KOPT-K1 (cell line): ENCODE data around the gene ABAT.

Source experiments
- H3K27ac ChIP-seq: fragments of 200-600 bp; sonication (generic); 2 replicates; pipeline ENCODE4 v1.5.1; 2016; ENCODE audit warnings: antibody characterized with exemption, mild to moderate bottlenecking, low read depth, low read length; ENCODE audit not compliant: poor library complexity, severe bottlenecking
- H3K36me3 ChIP-seq: fragments of 200-600 bp; sonication (generic); 2 replicates; pipeline ENCODE4 v1.5.1; 2017; ENCODE audit warnings: antibody characterized with exemption, mild to moderate bottlenecking, low read length, moderate library complexity; ENCODE audit not compliant: insufficient read depth
- H3K9me3 ChIP-seq: fragments of 200-600 bp; sonication (generic); 2 replicates; pipeline ENCODE4 v1.5.1; 2017; ENCODE audit warnings: antibody characterized with exemption, low read length, mild to moderate bottlenecking; ENCODE audit not compliant: insufficient read depth, poor library complexity, severe bottlenecking

The ABAT gene

GRCh38 chr16:8714807-8715206 lies 40.4 kb downstream of the ABAT start:
- no peaks in the 10 kb centered on the region for H3K36me3 ChIP-seq
- H3K9me3 ChIP-seq, result peaks cover 18% of the 10 kb centered on the region
- no peak overlapping the region for H3K27ac ChIP-seq

- H3K36me3 ChIP-seq, result no peaks in the 10 kb centered on the region
- peaks cover 18% of the 10 kb centered on the region for H3K9me3 ChIP-seq
- H3K27ac ChIP-seq, result no peak overlapping the region
Measured at GRCh38 chr16:8716052-8716451, 41.6 kb downstream of the ABAT start.

GRCh38 chr16:8716592-8716991 lies 42.2 kb downstream of the ABAT start:
- Histone ChIP-seq H3K27ac (no peak overlapping the region), H3K9me3 (peaks cover 18% of the 10 kb centered on the region), H3K36me3 (no peaks in the 10 kb centered on the region)

GRCh38 chr16:8717469-8717868 lies 43.1 kb downstream of the ABAT start:
- peaks cover 18% of the 10 kb centered on the region for H3K9me3 ChIP-seq
- no peaks in the 10 kb centered on the region for H3K36me3 ChIP-seq
- H3K27ac ChIP-seq, result no peak overlapping the region

GRCh38 chr16:8717892-8718415 lies 43.5 kb downstream of the ABAT start:
- H3K27ac ChIP-seq, result no peak overlapping the region
- no peaks in the 10 kb centered on the region for H3K36me3 ChIP-seq
- H3K9me3 ChIP-seq, result peaks cover 18% of the 10 kb centered on the region

- Histone ChIP-seq H3K9me3 (peaks cover 18% of the 10 kb centered on the region), H3K36me3 (no peaks in the 10 kb centered on the region), H3K27ac (no peak overlapping the region)
Measured at GRCh38 chr16:8718851-8719680, 44.6 kb downstream of the ABAT start.

GRCh38 chr16:8720080-8720966 lies 45.9 kb downstream of the ABAT start:
- no peak overlapping the region for H3K27ac ChIP-seq
- H3K36me3 ChIP-seq, result no peaks in the 10 kb centered on the region
- H3K9me3 ChIP-seq, result peaks cover 18% of the 10 kb centered on the region

- Histone ChIP-seq H3K27ac (no peak overlapping the region), H3K36me3 (no peaks in the 10 kb centered on the region), H3K9me3 (peaks cover 18% of the 10 kb centered on the region)
Measured at GRCh38 chr16:8720967-8721308, 46.5 kb downstream of the ABAT start.

GRCh38 chr16:8721336-8722024 lies 47.1 kb downstream of the ABAT start:
- H3K9me3 ChIP-seq, result peaks cover 15% of the 10 kb centered on the region
- no peak overlapping the region for H3K27ac ChIP-seq
- H3K36me3 ChIP-seq, result no peaks in the 10 kb centered on the region

- no peak overlapping the region for H3K27ac ChIP-seq
- no peaks in the 10 kb centered on the region for H3K36me3 ChIP-seq
- H3K9me3 ChIP-seq, result peaks cover 10% of the 10 kb centered on the region
Measured at GRCh38 chr16:8722025-8722348, 47.6 kb downstream of the ABAT start.

- Histone ChIP-seq H3K36me3 (no peaks in the 10 kb centered on the region), H3K27ac (no peak overlapping the region), H3K9me3 (no peaks in the 10 kb centered on the region)
Measured at GRCh38 chr16:8725513-8726178, 51.2 kb downstream of the ABAT start.

GRCh38 chr16:8727131-8727806 lies 52.9 kb downstream of the ABAT start:
- Histone ChIP-seq H3K36me3 (no peaks in the 10 kb centered on the region), H3K9me3 (no peaks in the 10 kb centered on the region), H3K27ac (no peak overlapping the region)

- no peak overlapping the region for H3K27ac ChIP-seq
- no peaks in the 10 kb centered on the region for H3K36me3 ChIP-seq
- no peaks in the 10 kb centered on the region for H3K9me3 ChIP-seq
Measured at GRCh38 chr16:8727857-8728618, 53.6 kb downstream of the ABAT start.
